Gastroesophageal sphincter (tissue), 3 donors: ENCODE results near the gene ZP1.

ENCODE experiments used
- CTCF ChIP-seq, 4 experiments: fragments of 200-600 bp in 2 of 4; fragments of 450-650 bp in 2 of 4; sonication (generic) in 1 of 4; IDR thresholded peaks; one replicate each; pipeline ENCODE4 v1.5.1; 2017 to 2019; ENCODE audit warnings: antibody characterized with exemption in 4 of 4, mild to moderate bottlenecking in 2 of 4, moderate library complexity in 2 of 4
- EP300 ChIP-seq: sonication (generic); formaldehyde crosslinking; IDR thresholded peaks from one replicate; pipeline ENCODE4 v1.6.1; 2017; ENCODE audit warnings: antibody characterized with exemption, mild to moderate bottlenecking
- POLR2AphosphoS5 ChIP-seq: sonication (generic); formaldehyde crosslinking; IDR thresholded peaks from one replicate; pipeline ENCODE4 v1.6.1; 2017; ENCODE audit warnings: antibody characterized with exemption

- no peak for TF ChIP-seq CTCF (IDR thresholded peaks at IDR 0.05)
- TF ChIP-seq EP300: no peak
- no peak for TF ChIP-seq POLR2AphosphoS5
Observed at GRCh38 chr11:60871378-60872061, 4.2 kb downstream of the ZP1 start.
